AG04449 (cell line): ENCODE data around the gene SETX.

ENCODE experiments used
- CTCF ChIA-PET: fragments of 350-600 bp; formaldehyde crosslinking; extraction: SDS; loops from one replicate; lab custom pipeline; 2021; ENCODE audit warnings: antibody characterized with exemption; lab: Yijun Ruan, JAX
- POLR2A ChIA-PET: fragments of 400-600, 350-600 bp; formaldehyde crosslinking; extraction: SDS; loops from one replicate; lab custom pipeline; 2020; ENCODE audit warnings: antibody characterized with exemption, inconsistent platforms; lab: Yijun Ruan, JAX
- DNase-seq: peaks from one replicate; pipeline ENCODE4 v3.0.0-alpha.2; 2010; ENCODE audit warnings: low read depth, low spot score
- H3K4me3 ChIP-seq: 2 replicates; pipeline ENCODE4 v1.5.1; 2011; ENCODE audit warnings: low read depth, mild to moderate bottlenecking, control low read depth, low read length
- TF ChIP-seq, protein P1 (sequence below): IDR thresholded peaks from one replicate; pipeline ENCODE4 v1.5.1; 2011; ENCODE audit warnings: mild to moderate bottlenecking, moderate library complexity, low read length, control low read depth, inconsistent platforms; ENCODE audit not compliant: insufficient read depth; ENCODE audit errors: missing control alignments

SETX gene

DNA sequence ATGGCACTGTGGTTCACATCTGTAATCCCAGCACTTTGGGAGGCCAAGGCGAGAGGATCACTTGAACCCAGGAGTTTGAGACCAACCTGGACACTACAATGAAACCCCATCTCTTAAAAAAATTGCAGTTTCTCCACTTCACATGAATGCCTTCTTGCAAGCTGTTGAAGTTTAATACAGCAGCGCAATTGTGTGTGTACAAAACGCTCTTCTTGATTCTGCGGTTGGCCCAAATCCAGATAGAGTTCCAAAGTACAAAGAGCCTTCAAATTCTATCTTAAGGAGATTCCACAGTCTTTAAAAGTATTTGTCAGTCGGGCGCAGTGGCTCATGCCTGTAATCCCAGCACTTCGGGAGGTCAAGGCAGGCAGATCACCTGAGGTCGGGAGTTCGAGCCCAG, 9.3 kb upstream of the SETX start:
- no peak overlapping the region for H3K4me3 ChIP-seq
- ChIA-PET CTCF (no interaction called here), POLR2A (no interaction called here)
- DNase-seq, result no peak
- TF ChIP-seq, protein P1, sequence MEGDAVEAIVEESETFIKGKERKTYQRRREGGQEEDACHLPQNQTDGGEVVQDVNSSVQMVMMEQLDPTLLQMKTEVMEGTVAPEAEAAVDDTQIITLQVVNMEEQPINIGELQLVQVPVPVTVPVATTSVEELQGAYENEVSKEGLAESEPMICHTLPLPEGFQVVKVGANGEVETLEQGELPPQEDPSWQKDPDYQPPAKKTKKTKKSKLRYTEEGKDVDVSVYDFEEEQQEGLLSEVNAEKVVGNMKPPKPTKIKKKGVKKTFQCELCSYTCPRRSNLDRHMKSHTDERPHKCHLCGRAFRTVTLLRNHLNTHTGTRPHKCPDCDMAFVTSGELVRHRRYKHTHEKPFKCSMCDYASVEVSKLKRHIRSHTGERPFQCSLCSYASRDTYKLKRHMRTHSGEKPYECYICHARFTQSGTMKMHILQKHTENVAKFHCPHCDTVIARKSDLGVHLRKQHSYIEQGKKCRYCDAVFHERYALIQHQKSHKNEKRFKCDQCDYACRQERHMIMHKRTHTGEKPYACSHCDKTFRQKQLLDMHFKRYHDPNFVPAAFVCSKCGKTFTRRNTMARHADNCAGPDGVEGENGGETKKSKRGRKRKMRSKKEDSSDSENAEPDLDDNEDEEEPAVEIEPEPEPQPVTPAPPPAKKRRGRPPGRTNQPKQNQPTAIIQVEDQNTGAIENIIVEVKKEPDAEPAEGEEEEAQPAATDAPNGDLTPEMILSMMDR, result no peak

DNA sequence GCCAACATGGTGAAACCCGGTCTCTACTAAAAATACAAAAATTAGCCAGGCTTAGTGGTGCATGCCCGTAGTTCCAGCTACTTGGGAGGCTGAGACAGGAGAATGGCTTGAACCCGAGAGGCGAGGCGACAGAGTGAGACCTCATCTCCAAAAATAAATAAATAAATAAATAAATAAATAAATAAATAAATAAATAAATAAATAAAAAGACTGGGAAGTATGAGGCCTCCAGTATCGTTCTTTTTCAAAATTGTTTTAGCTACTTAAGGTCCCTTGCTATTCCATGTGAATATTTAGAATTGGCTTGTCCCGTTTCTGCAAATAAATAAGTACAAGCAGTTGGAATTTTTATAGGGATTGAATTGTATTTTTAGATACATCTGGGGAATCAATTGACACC, 3.0 kb upstream of the SETX start:
- DNase-seq, result no peak
- TF ChIP-seq, protein P1, result no peak
- ChIA-PET CTCF (no interaction called here), POLR2A (no interaction called here)
- H3K4me3 ChIP-seq, result no peak overlapping the region

DNA sequence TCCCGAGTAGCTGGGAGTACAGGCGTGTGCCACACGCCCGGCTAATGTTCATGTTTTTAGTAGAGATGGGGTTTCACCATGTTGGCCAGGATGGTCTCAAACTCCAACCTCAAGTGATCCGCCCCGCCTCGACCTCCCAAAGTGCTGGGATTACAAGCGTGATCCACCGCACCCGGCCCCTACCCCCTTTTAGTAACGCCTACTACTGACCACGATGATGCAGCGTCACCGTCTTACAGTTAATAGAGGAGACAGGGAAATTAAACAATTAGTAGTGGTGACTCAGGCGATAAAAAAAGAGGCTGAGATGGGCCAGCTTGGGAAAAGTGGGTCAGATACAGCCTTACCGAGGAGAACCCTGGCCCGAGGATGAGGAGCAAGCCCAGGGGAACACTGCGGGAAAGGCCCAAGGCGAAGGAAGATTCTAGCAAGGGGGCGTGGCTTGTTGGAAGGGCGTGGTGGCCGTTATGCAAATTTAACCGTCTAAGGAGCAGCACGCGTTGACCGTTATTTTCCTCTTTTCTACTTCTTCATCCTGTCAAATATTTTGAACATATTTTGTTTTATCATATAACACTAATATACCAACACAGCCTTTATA, 1.6 kb upstream of the SETX start:
- POLR2A ChIA-PET, result no interaction called here
- TF ChIP-seq, protein P1, result no peak
- no peak for DNase-seq
- CTCF ChIA-PET, result no interaction called here
- H3K4me3 ChIP-seq, result no peak overlapping the region

DNA sequence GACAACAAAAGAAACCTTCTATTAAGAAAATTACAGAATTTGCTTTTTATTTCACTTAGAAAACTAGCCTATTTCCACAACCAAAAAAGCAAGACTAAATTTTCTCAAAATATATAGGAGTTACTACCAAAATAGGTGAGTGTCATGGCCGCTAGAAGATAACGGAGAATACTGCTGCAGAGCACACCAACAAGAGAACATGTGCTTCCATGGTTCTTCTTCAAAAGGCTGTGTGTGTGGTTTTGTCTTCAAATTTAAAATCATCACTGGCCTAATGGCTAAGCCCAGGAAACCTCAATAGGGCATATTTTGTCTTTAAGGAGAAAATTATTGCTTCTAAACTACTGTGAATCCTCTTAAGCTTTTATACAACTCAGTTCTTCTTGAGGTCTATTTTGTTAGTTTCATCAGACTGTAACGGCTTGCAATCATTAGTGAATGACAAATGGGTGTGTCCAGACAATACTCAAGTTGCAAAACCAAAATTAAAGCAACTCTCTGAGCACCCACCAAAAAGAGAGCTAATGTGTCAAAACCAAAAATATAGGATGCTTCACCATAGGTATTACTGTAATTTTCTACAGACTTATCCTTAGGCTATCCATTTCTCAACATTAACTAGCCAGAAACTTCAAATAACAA, 3.3 kb downstream of the SETX start:
- no peak overlapping the region for H3K4me3 ChIP-seq
- TF ChIP-seq, protein P1, result no peak
- DNase-seq, result no peak
- CTCF ChIA-PET, result interaction anchor here (3.4 kb wide), 1 partner anchor 82 kb away, joined by 17 read pairs; no protein-coding TSS in a partner anchor
- POLR2A ChIA-PET, result no interaction called here

DNA sequence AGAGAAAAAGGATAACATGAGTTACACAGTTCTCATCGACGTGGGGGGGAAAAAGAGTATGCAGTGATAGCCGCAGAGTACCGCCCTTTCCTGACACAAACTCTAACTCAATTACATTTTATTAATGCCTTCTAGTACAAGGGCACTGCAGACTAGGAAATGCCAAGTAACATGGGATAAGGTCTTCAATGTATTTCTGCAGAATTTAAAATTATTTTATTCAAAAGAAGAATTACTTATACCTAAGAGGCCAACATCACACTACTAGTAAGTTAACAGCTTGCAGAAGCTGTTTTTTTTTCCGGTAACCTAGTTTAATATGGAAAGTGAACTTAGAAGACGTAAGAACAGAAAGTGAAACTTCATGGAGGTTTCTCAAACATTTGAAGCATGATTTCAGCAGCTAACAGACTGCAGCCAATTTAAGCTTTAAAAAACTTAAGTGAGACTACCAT, 3.9 kb downstream of the SETX start:
- H3K4me3 ChIP-seq, result no peak overlapping the region
- CTCF ChIA-PET, result interaction anchor here (3.4 kb wide), 1 partner anchor 81 kb away, joined by 17 read pairs; no protein-coding TSS in a partner anchor
- no peak for DNase-seq

DNA sequence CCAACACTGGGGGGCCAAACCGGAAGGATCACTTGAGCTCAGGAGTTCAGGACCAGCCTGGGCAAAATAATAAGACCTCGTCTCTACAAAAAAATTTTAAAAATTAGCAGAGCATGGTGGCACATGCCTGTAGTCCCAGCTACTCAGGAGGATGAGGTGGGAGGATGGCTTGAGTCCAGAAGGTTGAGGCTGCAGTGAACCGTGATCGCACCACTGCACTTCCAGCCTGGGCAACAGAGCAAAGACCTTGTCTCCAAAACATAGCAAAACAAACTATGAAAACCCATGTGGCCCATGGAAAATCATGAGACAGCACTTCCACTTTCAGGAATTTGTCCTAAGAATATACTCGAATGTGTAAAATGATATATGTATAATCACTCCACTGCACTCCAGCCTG, 6.1 kb downstream of the SETX start:
- ChIA-PET POLR2A (no interaction called here), CTCF (interaction anchor here (1.3 kb wide), 1 partner anchor 41 kb away, joined by 3 read pairs; no protein-coding TSS in a partner anchor)
- TF ChIP-seq, protein P1, result no peak
- no peak for DNase-seq
- no peak overlapping the region for H3K4me3 ChIP-seq

More for the DNA sequence above, 3.9 kb downstream of the SETX start:
- POLR2A ChIA-PET, result no interaction called here
- TF ChIP-seq, protein P1, result no peak
